DND-41 (cell line): ENCODE results near the gene TRUB2.

Experiments
- ATAC-seq: fragments of 200-7000 bp; cut with Tn5 transposase; 3 replicates; pipeline ENCODE4 v1.9.1; 2021; ENCODE audit warnings: low read depth; ENCODE audit not compliant: insufficient read depth
- DNase-seq: peaks from one replicate; pipeline ENCODE4 v3.0.0-alpha.2; 2020
- H2AFZ ChIP-seq: 2 replicates; pipeline ENCODE4 v1.6.0; 2012; ENCODE audit warnings: low read depth, low read length
- H3K27ac ChIP-seq: 2 replicates; pipeline ENCODE4 v1.5.1; 2012; ENCODE audit warnings: low read length, inconsistent platforms
- H3K27me3 ChIP-seq: fragments of 200-600 bp; sonication (generic); 2 replicates; pipeline ENCODE4 v1.6.0; 2012; ENCODE audit warnings: low read length, mild to moderate bottlenecking, inconsistent platforms; ENCODE audit not compliant: insufficient read depth, poor library complexity
- H3K36me3 ChIP-seq: 2 replicates; pipeline ENCODE4 v1.5.1; 2012; ENCODE audit warnings: low read length, inconsistent platforms; ENCODE audit not compliant: insufficient read depth
- H3K4me1 ChIP-seq: 2 replicates; pipeline ENCODE4 v1.5.1; 2012; ENCODE audit warnings: mild to moderate bottlenecking, low read length; ENCODE audit not compliant: insufficient read depth
- H3K4me2 ChIP-seq: 2 replicates; pipeline ENCODE4 v1.6.0; 2012; ENCODE audit warnings: mild to moderate bottlenecking, moderate library complexity, low read length, inconsistent platforms; ENCODE audit not compliant: insufficient read depth
- H3K4me3 ChIP-seq, 2 experiments: fragments of 200-600 bp in 1 of 2; shearing (Covaris generic) in 1 of 2; 2 replicates each; pipeline ENCODE4 v1.5.1; 2012 to 2016; ENCODE audit warnings: inconsistent platforms in 2 of 2, low read length in 2 of 2, mild to moderate bottlenecking in 2 of 2, low read depth in 1 of 2, moderate library complexity in 1 of 2
- H3K79me2 ChIP-seq: 2 replicates; pipeline ENCODE4 v1.6.0; 2012; ENCODE audit warnings: low read length, inconsistent platforms; ENCODE audit not compliant: insufficient read depth
- H3K9ac ChIP-seq: 2 replicates; pipeline ENCODE4 v1.6.0; 2012; ENCODE audit warnings: low read depth, mild to moderate bottlenecking, inconsistent platforms, low read length, moderate library complexity
- H3K9me3 ChIP-seq: 2 replicates; pipeline ENCODE4 v1.5.1; 2012; ENCODE audit warnings: low read length, moderate library complexity, mild to moderate bottlenecking, inconsistent platforms; ENCODE audit not compliant: insufficient read depth, severe bottlenecking
- H4K20me1 ChIP-seq: 2 replicates; pipeline ENCODE4 v1.6.0; 2012; ENCODE audit warnings: low read length; ENCODE audit not compliant: insufficient read depth
- CTCF ChIP-seq: IDR thresholded peaks from 2 replicates; pipeline ENCODE4 v1.5.1; 2012; ENCODE audit warnings: borderline replicate concordance, low read length, moderate library complexity, mild to moderate bottlenecking; ENCODE audit not compliant: poor library complexity, severe bottlenecking; ENCODE audit errors: extremely low read depth
- EZH2 ChIP-seq: IDR thresholded peaks from 3 replicates; pipeline ENCODE4 v1.6.1; 2012; ENCODE audit warnings: borderline replicate concordance, low read depth, mild to moderate bottlenecking, moderate library complexity, low read length, inconsistent platforms; ENCODE audit not compliant: severe bottlenecking

TRUB2 gene

GRCh38 chr9:128362774-128363173, 40.5 kb upstream of the TRUB2 start:
- Histone ChIP-seq H2AFZ (no peak overlapping the region), H3K27ac (no peak overlapping the region), H3K79me2 (no peaks in the 10 kb centered on the region), H4K20me1 (no peaks in the 10 kb centered on the region), H3K9ac (no peak overlapping the region), H3K4me1 (peaks cover 17% of the 10 kb centered on the region), H3K4me3 (no peak overlapping the region), H3K27me3 (no peaks in the 10 kb centered on the region), H3K36me3 (peaks cover 11% of the 10 kb centered on the region), H3K4me2 (no peak overlapping the region), H3K9me3 (no peaks in the 10 kb centered on the region)
- TF ChIP-seq CTCF (no peak), EZH2 (no peak)
- ATAC-seq (no peak), DNase-seq (no peak)

- Histone ChIP-seq H3K27me3 (no peaks in the 10 kb centered on the region), H3K9ac (no peak overlapping the region), H3K79me2 (no peaks in the 10 kb centered on the region), H2AFZ (no peak overlapping the region), H3K27ac (no peak overlapping the region), H3K9me3 (no peaks in the 10 kb centered on the region), H3K4me1 (peaks cover 17% of the 10 kb centered on the region), H4K20me1 (no peaks in the 10 kb centered on the region), H3K36me3 (peaks cover 18% of the 10 kb centered on the region), H3K4me2 (no peak overlapping the region), H3K4me3 (no peak overlapping the region)
- peak; percentile 68 for DNase-seq
- peak; percentile 67 for ATAC-seq
- TF ChIP-seq CTCF (peak; percentile 86), EZH2 (no peak)
These were observed 39.9 kb upstream of the TRUB2 start for GRCh38 chr9:128361986-128362646.

- ATAC-seq: no peak
- TF ChIP-seq EZH2: no peak
- no peak for TF ChIP-seq CTCF
- H3K9ac ChIP-seq: no peak overlapping the region
These were observed 39.2 kb upstream of the TRUB2 start for GRCh38 chr9:128361296-128361985.

More at GRCh38 chr9:128361296-128361985, 39.2 kb upstream of the TRUB2 start:
- Histone ChIP-seq H3K4me3 (no peak overlapping the region), H3K27me3 (no peaks in the 10 kb centered on the region), H3K27ac (no peak overlapping the region), H3K36me3 (peaks cover 18% of the 10 kb centered on the region), H3K79me2 (no peaks in the 10 kb centered on the region), H2AFZ (no peak overlapping the region), H3K9me3 (no peaks in the 10 kb centered on the region), H4K20me1 (no peaks in the 10 kb centered on the region), H3K4me2 (no peak overlapping the region), H3K4me1 (peaks cover 17% of the 10 kb centered on the region)
- no peak for DNase-seq
